ENCODE data around the gene PLXNA4. TPM values are rescaled to one million over a fixed set of nuclear protein-coding genes. Genes with fewer than 3 reads are reported as not detected.

Gene PLXNA4
- total RNA-seq, 1 donor from 2014 or later = 5.7 TPM

DNA sequence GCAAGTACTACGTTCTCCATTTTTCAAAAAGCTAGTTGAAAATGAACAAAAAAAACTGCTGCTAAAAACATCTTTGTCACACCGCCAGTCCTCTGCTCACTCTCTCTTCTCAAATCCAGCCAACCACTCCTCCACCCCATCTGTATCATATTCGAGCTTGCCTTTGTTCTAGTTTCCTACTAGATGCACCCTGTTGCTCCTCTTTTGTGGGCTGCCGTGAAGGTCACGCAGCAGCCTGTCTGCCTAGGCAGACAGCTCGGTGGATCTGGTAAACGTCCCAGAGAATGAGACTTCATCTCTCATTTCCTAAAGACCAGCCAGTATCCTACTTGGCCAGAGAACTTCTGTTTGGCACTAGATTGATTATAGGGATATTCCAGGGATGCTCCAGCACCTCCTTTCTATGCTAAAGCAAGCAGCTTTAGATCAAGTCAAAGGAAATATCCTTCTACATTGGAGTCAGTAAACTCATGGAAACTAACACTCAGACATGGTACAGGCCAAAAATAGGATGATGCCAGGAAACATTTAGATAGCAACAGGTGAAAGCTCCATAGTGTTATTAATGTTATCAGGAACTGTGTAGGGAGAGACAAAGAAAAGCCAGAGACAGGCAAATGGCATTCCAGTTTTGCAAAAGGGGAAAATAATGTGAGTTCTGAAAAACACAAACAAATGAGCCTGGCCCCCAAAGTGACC lies 8.7 kb upstream of the PLXNA4 start:
- no peak for DNase-seq

GRCh38 chr7:132581431-132581830 lies 5.2 kb upstream of the PLXNA4 start:
- no peak for DNase-seq

- peak; percentile 92 for DNase-seq
These were observed 4.5 kb upstream of the PLXNA4 start for GRCh38 chr7:132580717-132581285.

GRCh38 chr7:132580277-132580676 lies 4.0 kb upstream of the PLXNA4 start:
- DNase-seq = no peak

DNA sequence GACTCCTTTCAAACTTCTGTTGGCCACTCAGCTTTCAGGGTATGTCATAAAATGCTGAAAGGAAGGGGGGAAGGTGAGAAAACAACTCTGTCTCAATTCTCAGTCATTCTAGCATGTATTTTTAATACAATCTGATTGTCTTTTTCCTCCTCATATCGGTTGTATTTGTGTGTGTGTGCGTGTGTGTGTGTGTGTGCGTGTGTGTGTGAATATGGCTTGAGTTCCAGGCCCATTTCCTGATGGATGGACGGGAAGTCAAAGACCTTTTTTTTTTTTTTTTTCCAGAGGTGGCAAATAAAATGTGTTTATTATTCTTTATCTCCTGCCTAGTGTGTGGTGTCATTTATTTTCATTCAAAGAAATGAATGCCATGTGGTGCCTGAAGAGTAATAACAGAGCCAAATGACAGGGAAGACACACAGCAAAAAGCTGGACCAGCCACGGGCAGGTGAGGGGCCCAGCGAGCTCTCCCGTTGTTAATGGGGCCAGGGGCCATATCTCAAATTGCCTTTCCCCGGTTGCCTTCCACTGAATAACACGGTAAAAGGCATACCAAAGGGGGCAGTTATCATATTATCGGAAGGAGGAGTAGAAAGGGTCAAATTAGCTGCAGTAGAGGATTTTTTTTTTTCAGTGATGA lies 3.1 kb upstream of the PLXNA4 start:
- DNase-seq = no peak

- no peak for DNase-seq
These were observed 2.6 kb upstream of the PLXNA4 start for GRCh38 chr7:132578826-132579225.

DNA sequence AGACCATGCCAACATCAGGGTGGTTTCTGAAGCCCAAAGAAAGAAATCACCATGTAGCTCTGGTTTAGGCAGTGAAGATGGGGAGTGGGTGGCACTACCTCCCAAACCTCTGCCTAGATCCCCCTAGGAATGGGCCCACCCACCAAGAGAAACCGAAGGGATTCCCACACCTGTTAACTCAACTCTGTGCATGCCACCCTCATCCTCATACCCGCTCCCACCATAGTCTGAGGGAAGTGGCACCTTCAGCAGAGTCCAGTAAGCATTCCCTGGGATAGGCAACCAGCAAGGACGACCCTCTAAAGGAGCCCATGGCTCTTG lies 1.7 kb upstream of the PLXNA4 start:
- DNase-seq = no peak

DNA sequence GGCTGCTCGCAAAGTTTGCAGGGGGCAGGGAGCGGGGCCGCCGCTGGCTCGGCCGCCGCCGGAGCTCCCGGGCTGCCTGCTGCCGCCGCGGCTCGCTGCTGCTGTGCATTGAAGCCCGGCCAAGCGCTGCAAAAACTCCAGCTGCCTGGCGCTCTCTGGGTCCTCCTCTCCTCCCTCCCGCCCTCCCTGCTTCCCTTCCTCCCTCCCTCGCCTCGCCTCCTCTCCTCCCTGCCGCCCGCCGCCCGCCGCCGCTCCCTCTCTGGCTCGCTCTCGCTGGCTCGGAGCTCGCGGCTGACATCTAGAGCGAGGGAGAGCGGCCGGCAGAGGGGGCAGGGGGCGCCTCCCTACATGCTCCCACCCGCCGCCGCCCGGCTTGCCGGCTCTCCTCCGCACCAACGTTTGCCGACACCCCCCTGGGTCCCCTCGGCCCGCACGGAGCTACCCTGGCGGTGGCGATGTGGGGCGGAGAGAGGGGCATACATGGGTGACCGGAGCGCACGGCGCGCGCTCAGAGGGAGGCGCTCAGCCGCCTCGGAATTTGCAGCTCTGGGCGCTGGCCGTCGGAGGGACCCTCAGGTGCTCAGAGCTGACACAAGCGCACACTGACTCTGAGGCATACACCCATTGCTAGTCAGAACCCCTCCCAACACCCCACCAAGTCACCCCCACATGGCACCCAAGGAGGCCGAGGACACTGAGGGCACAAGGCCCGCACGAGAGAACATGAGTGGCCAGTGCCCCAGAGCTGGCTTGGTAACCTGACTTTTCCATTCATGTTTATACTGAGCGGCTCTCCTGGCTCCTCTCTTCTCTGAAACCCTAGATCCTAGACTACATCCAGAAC lies 1.2 kb upstream of the PLXNA4 start:
- DNase-seq = peak; percentile 93

GRCh38 chr7:132576721-132577085 lies 433 bp upstream of the PLXNA4 start:
- DNase-seq = no peak

GRCh38 chr7:132575419-132575981 lies 770 bp downstream of the PLXNA4 start:
- DNase-seq = peak; percentile 70

GRCh38 chr7:132574223-132574622 lies 2.0 kb downstream of the PLXNA4 start:
- DNase-seq = no peak

GRCh38 chr7:132573251-132573955 lies 2.9 kb downstream of the PLXNA4 start:
- no peak for DNase-seq

DNA sequence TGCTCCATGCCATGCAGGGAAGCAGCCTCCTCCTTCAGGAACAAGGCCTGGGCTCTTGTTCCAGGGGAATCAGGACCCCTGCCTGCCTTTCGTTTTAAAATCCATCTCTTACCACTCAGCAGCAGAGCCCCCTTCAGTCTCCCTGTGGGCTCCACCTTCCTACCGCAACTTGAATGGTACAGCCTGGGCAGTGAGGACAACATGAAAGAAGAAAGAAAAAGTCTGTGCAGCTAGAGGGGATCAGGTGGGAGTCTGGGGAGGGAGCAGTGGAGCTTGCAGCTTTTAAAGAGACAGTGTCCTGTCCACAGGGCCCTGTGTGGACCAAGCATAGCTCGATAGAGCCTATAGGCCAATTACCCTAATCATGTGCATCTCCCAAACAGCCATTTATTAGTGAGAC lies 3.7 kb downstream of the PLXNA4 start:
- DNase-seq = no peak

- no peak for DNase-seq
These were observed 4.3 kb downstream of the PLXNA4 start for GRCh38 chr7:132571970-132572369.

DNA sequence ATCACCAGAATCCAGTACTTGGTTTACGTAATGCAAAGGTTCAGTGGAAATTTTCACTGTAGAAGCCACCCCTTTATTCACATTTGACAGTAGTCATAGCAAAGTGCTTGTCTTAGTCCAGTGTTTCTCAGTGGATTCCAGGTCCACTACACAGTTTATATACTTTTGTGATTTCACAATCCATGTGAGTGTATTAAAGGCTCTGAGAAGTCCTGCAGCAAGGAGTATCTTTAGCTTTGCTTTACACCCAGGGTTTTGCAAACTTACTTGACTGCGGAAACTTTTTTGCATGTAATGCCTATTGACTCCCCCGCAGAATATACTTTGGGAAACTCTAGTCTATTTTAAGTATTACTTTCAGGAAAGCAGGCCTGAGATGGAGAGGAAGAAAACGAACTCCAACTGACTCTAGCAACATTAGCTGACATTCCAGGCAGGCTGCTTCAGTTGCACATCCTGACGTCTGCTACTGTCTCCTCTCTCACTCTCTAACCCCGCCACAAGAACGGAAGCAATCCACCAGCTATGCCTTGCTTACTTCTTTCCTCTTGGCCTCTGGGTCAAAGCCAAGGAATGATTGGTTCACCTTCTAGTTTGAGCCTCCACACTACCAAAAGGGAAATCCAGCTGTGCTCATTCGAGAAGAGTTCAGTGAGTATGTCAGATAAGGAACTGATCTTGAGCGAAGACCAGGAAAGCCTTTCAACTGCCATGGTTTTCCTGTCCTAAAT lies 6.2 kb downstream of the PLXNA4 start:
- DNase-seq = no peak

GRCh38 chr7:132568962-132569361 lies 7.3 kb downstream of the PLXNA4 start:
- DNase-seq = no peak

GRCh38 chr7:132565885-132566284 lies 10.4 kb downstream of the PLXNA4 start:
- DNase-seq = no peak

- no peak for DNase-seq
These were observed 10.8 kb downstream of the PLXNA4 start for GRCh38 chr7:132565441-132565840.

DNA sequence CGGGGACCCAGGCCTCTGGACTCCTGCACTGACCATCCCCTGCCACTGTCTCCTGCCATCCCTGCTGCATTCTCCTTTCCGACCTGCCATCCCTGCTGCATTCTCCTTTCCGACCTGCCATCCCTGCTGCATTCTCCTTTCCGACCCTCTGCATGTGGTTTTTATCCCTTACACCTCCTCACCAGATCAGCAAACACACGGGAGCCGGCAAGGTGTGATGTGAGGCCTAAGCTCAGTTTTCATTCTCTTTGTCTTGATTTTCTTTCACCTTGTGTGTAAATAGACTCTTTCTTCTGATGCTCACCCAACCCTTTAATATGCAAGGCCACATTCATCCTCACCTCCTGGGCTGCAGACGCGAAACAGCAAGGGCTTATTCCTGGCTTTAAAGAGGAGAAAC lies 11.4 kb downstream of the PLXNA4 start:
- DNase-seq = no peak

DNA sequence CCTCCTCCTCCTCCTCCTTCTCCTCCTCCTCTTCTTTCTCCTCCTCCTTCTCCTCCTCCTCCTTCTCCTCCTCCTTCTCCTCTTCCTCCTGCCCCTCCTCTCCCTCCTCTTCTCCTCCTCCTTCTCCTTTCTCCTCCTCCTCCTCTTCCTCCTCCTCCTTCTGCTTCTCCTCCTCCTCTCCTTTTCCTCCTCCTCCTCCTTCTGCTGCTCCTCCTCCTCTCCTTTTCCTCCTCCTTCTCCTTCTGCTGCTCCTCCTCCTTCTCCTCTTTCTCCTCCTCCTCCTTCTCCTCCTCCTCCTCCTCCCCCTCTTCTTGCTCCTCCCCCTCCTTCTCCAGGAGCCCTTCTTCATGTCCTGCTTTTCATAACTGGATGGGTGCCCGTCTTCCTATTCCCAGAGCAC lies 12.2 kb downstream of the PLXNA4 start:
- no peak for DNase-seq

DNA sequence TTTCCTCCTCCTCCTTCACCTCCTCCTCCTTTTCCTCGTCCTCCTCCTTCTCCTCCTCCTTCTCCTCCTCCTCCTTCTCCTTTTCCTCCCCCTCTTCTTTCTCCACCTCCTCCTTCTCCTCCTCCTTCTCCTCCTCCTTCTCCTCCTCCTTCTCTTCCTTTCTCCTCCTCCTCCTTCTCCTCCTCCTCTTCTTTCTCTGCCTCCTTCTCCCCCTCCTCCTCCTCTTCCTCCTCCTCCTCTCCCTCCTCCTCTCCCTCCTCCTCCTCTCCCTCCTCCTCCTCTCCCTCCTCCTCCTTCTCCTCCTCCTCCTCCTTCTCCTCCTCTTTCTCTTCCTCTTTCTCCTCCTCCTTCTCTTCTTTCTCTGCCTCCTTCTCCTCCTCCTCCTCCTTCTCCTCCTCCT lies 13.6 kb downstream of the PLXNA4 start:
- DNase-seq = no peak

All from tongue (tissue), 2 donors.